ENCODE data around the gene CLEC10A.

CLEC10A gene

GRCh38 chr17:7035591-7036368, 44.3 kb downstream of the CLEC10A start, which contains the start of gene SLC16A13:
Gene SLC16A13, plus strand, starts transcription at chr17:7036015. Its CDS starts 368 bp downstream, at chr17:7036383.
- peak; percentile 99 for DNase-seq

- DNase-seq, result no peak
Observed at GRCh38 chr17:7034955-7035590, 45.0 kb downstream of the CLEC10A start.

- peak; percentile 58 to 66 for DNase-seq
Observed at GRCh38 chr17:7029659-7030058, 50.4 kb downstream of the CLEC10A start.

- DNase-seq, result no peak
Observed at GRCh38 chr17:7029096-7029495, 51.0 kb downstream of the CLEC10A start.

DNA sequence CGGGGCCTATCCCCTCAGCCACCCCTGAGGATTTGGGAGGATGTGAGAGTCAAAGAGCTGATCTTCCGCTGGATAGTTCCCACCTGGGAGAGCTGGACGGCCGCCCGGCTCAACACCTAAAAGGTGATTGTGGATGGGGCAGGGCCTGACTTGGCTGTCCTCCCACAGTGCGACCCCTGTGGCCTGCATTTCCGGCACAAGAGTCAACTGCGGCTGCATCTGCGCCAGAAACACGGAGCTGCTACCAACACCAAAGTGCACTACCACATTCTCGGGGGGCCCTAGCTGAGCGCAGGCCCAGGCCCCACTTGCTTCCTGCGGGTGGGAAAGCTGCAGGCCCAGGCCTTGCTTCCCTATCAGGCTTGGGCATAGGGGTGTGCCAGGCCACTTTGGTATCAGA, 52.7 kb downstream of the CLEC10A start:
- no peak for DNase-seq

DNA sequence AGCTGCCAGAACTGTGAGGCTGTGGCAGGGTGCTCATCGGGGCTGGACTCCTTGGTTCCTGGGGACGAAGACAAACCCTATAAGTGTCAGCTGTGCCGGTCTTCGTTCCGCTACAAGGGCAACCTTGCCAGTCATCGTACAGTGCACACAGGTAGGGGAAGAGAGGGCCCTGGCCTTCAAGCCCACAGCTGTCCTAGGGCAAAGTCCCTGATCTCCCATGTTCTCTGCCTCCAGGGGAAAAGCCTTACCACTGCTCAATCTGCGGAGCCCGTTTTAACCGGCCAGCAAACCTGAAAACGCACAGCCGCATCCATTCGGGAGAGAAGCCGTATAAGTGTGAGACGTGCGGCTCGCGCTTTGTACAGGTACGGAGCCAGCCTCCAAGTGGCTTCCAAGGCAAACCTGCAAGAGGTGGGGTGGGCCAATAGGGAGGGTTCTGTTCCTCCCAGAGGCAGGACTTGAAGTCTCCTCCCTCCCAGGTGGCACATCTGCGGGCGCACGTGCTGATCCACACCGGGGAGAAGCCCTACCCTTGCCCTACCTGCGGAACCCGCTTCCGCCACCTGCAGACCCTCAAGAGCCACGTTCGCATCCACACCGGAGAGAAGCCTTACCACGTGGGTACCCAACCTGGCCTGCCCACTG, 53.5 kb downstream of the CLEC10A start:
- no peak for DNase-seq

- no peak for DNase-seq
Observed at GRCh38 chr17:7025245-7025644, 54.8 kb downstream of the CLEC10A start.
